K562 (cell line): Measurements from ENCODE around the gene TRAPPC5. TPM values are rescaled to one million over a fixed set of nuclear protein-coding genes. Genes with fewer than 3 reads are reported as not detected.
A peak's percentile ranks its signal among the peaks of the same experiment; 100 is the strongest.

Experiments
- ARNT ChIP-seq, 2 experiments: fragments of 450-650 bp; IDR thresholded peaks; 2 replicates each; pipeline ENCODE4 v1.6.1; 2016; ENCODE audit warnings: mild to moderate bottlenecking in 1 of 2
- BCOR ChIP-seq: fragments of 450-650 bp; IDR thresholded peaks from 2 replicates; pipeline ENCODE4 v1.6.1; 2016
- CBX2 ChIP-seq: fragments of 200-600 bp; sonication (generic); IDR thresholded peaks from one replicate; pipeline ENCODE4 v1.6.1; 2012; ENCODE audit warnings: mild to moderate bottlenecking, low read length, inconsistent platforms; ENCODE audit not compliant: insufficient read depth, poor library complexity, severe bottlenecking
- ELF4 ChIP-seq: fragments of 450-650 bp; formaldehyde crosslinking; IDR thresholded peaks from 2 replicates; pipeline ENCODE4 v1.4.0; 2022; ENCODE audit warnings: missing genetic modification characterization
- EP300 ChIP-seq: IDR thresholded peaks from 2 replicates; pipeline ENCODE4 v1.6.1; 2012; ENCODE audit warnings: low read length, improper control_type of control experiment
- KDM4B ChIP-seq, 2 experiments: fragments of 450-650 bp in 1 of 2; sonication (generic) in 1 of 2; IDR thresholded peaks; 2 replicates each; pipeline ENCODE4 v1.6.1; 2016 to 2017; ENCODE audit warnings: borderline replicate concordance in 2 of 2, antibody characterized with exemption in 1 of 2, low read depth in 1 of 2, mild to moderate bottlenecking in 1 of 2
- MCM2 ChIP-seq: fragments of 450-650 bp; IDR thresholded peaks from 2 replicates; pipeline ENCODE4 v1.6.1; 2017; ENCODE audit warnings: low read depth, mild to moderate bottlenecking
- MYBL2 ChIP-seq, 2 experiments: fragments of 450-650 bp in 1 of 2; sonication (generic) in 1 of 2; formaldehyde crosslinking in 1 of 2; IDR thresholded peaks; 2 replicates each; pipeline versions ENCODE4 v1.6.1 to v1.8.1; 2017 to 2022; ENCODE audit warnings: borderline replicate concordance in 1 of 2, inconsistent platforms in 1 of 2, low read depth in 1 of 2, mild to moderate bottlenecking in 1 of 2, missing genetic modification reagents in 1 of 2, moderate library complexity in 1 of 2
- NR4A1 ChIP-seq, 2 experiments: fragments of 250-450 bp in 1 of 2; fragments of 450-650 bp in 1 of 2; sonication (Bioruptor Pico) in 1 of 2; IDR thresholded peaks; 2 replicates each; pipeline versions ENCODE4 v1.4.0 to v1.6.1; 2016 to 2020; ENCODE audit warnings: mild to moderate bottlenecking in 2 of 2, missing compliant biosample characterization in 1 of 2, missing genetic modification characterization in 1 of 2, moderate library complexity in 1 of 2
- NRF1 ChIP-seq, 2 experiments: fragments of 450-650 bp; IDR thresholded peaks in 1 of 2; conservative IDR thresholded peaks in 1 of 2; 2 replicates each; pipeline ENCODE4 v1.6.1; 2014; ENCODE audit warnings: mild to moderate bottlenecking in 2 of 2
- PHF21A ChIP-seq: fragments of 450-650 bp; IDR thresholded peaks from 2 replicates; pipeline ENCODE4 v1.6.1; 2017; ENCODE audit warnings: low read depth, borderline replicate concordance
- ZNF347 ChIP-seq: fragments of 450-650 bp; formaldehyde crosslinking; IDR thresholded peaks from 2 replicates; pipeline ENCODE4 v1.4.0; 2020; ENCODE audit warnings: low read depth, mild to moderate bottlenecking, moderate library complexity
- polyA plus RNA-seq, 8 experiments: library from polyadenylated mRNA; depleted of rRNA in 4 of 8; stranded (reverse) in 5 of 8; unstranded in 3 of 8; fragments of >200 nt; fragmentation: Nextera tagmentation in 2 of 8; fragmentation: Illumina TruSeq in 1 of 8; extraction: Ambion mirVana in 2 of 8; extraction: Trizol in 1 of 8; gene quantifications; 2 replicates each; pipeline versions ENCODE4 v1.2.1 to v1.2.3, GENCODE V29; 2011 to 2014; ENCODE audit warnings: inconsistent platforms in 1 of 8, missing spikeins in 1 of 8
- total RNA-seq, 7 experiments: library from RNA; depleted of rRNA in 6 of 7; stranded (reverse); fragments of >200 nt in 6 of 7; fragmentation: Illumina TruSeq in 2 of 7; extraction: Trizol in 2 of 7; gene quantifications; 2 replicates each; pipeline versions ENCODE4 v1.2.1 to v1.2.3, GENCODE V29; 2011 to 2021; ENCODE audit warnings: low replicate concordance in 1 of 7
- TF ChIP-seq, protein P1 (sequence below): fragments of 250-450 bp; sonication (Bioruptor Pico); IDR thresholded peaks from 2 replicates; pipeline ENCODE4 v1.4.0; 2020
- TF ChIP-seq, protein P2 (sequence below): fragments of 450-650 bp; conservative IDR thresholded peaks from 2 replicates; pipeline ENCODE4 v1.6.1; 2016; ENCODE audit warnings: missing genetic modification characterization, low read depth, mild to moderate bottlenecking, control low read depth, missing compliant biosample characterization
- TF ChIP-seq, protein P3 (sequence below): IDR thresholded peaks from 2 replicates; pipeline ENCODE4 v1.6.1; 2011; ENCODE audit not compliant: insufficient read length; ENCODE audit errors: extremely low read depth
- TF ChIP-seq, protein P4 (sequence below): fragments of 150-350 bp; conservative IDR thresholded peaks from 2 replicates; pipeline ENCODE4 v1.6.1; 2014; ENCODE audit warnings: low read length

Gene TRAPPC5
- total and polyA plus RNA-seq, 9 of the 15 experiments (the other 6 are each of a cell fraction or from before 2014, with no cell fraction given) = 2.0 to 76.9 (median 29.3) TPM

DNA sequence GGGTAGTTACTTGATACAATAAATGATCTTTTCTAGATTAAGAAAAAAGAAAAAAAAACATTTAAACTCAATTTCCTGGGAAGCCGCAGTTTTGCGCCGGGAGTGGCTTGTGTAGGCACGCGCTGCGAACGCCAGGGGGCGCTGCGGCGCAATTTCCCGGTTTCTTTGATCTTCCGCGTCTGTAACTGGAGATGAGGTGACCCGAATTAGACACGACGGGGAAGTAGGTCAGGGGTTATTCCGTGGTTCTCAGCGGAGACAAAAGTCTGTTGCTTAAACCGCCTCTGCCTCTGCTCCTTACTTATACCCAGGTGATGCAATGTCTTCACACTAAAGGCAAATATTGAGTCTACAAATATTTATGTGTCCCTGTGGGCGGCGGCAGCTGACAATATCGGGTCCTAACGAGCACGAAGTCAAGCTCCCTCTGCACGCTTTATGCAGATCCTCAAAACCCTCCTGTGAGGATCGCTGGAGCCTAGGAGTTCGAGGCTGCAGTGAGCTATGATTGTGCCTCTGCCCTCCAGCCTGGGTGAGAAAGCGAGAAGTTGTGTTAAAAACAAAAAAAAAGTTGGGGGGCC lies 28.5 kb upstream of the TRAPPC5 start (continued):
- TF ChIP-seq CBX2 (no peak), KDM4B (IDR thresholded peaks at IDR 0.05; ENCODE audit: borderline replicate concordance in 2 of 2, low read depth in 1 of 2) (no peak), ZNF347 (CRISPR knock-in tag) (no peak), MCM2 (no peak), MYBL2 (IDR thresholded peaks at IDR 0.05; ENCODE audit: low read depth) (no peak), MYBL2 (CRISPR knock-in tag; IDR thresholded peaks at IDR 0.05; ENCODE audit: borderline replicate concordance) (no peak), ARNT (IDR thresholded peaks at IDR 0.05) (no peak), NR4A1 (CRISPR knock-in tag; IDR thresholded peaks at IDR 0.05) (no peak), NR4A1 (tag; IDR thresholded peaks at IDR 0.05) (peak; percentile 62; the same call in 1 of the 2 replicates), NRF1 (conservative IDR thresholded peaks at IDR 0.05 in 1 of 2, IDR thresholded peaks at IDR 0.05 in 1 of 2) (peak; percentile 28 to 51; a peak in 1 of 4 replicates), PHF21A (no peak), EP300 (peak; percentile 70), BCOR (0 out of 2 replicates have a peak, but pooled peaks have one; percentile 6), ELF4 (CRISPR knock-in tag) (no peak)
- TF ChIP-seq, protein P1, sequence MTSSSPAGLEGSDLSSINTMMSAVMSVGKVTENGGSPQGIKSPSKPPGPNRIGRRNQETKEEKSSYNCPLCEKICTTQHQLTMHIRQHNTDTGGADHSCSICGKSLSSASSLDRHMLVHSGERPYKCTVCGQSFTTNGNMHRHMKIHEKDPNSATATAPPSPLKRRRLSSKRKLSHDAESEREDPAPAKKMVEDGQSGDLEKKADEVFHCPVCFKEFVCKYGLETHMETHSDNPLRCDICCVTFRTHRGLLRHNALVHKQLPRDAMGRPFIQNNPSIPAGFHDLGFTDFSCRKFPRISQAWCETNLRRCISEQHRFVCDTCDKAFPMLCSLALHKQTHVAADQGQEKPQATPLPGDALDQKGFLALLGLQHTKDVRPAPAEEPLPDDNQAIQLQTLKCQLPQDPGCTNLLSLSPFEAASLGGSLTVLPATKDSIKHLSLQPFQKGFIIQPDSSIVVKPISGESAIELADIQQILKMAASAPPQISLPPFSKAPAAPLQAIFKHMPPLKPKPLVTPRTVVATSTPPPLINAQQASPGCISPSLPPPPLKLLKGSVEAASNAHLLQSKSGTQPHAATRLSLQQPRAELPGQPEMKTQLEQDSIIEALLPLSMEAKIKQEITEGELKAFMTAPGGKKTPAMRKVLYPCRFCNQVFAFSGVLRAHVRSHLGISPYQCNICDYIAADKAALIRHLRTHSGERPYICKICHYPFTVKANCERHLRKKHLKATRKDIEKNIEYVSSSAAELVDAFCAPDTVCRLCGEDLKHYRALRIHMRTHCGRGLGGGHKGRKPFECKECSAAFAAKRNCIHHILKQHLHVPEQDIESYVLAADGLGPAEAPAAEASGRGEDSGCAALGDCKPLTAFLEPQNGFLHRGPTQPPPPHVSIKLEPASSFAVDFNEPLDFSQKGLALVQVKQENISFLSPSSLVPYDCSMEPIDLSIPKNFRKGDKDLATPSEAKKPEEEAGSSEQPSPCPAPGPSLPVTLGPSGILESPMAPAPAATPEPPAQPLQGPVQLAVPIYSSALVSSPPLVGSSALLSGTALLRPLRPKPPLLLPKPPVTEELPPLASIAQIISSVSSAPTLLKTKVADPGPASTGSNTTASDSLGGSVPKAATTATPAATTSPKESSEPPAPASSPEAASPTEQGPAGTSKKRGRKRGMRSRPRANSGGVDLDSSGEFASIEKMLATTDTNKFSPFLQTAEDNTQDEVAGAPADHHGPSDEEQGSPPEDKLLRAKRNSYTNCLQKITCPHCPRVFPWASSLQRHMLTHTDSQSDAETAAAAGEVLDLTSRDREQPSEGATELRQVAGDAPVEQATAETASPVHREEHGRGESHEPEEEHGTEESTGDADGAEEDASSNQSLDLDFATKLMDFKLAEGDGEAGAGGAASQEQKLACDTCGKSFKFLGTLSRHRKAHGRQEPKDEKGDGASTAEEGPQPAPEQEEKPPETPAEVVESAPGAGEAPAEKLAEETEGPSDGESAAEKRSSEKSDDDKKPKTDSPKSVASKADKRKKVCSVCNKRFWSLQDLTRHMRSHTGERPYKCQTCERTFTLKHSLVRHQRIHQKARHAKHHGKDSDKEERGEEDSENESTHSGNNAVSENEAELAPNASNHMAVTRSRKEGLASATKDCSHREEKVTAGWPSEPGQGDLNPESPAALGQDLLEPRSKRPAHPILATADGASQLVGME (CRISPR knock-in tag) = no peak
- TF ChIP-seq, protein P2, sequence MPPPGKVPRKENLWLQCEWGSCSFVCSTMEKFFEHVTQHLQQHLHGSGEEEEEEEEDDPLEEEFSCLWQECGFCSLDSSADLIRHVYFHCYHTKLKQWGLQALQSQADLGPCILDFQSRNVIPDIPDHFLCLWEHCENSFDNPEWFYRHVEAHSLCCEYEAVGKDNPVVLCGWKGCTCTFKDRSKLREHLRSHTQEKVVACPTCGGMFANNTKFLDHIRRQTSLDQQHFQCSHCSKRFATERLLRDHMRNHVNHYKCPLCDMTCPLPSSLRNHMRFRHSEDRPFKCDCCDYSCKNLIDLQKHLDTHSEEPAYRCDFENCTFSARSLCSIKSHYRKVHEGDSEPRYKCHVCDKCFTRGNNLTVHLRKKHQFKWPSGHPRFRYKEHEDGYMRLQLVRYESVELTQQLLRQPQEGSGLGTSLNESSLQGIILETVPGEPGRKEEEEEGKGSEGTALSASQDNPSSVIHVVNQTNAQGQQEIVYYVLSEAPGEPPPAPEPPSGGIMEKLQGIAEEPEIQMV (tag) = 0 out of 2 replicates have a peak, but pooled peaks have one; percentile 7
- TF ChIP-seq, protein P3, sequence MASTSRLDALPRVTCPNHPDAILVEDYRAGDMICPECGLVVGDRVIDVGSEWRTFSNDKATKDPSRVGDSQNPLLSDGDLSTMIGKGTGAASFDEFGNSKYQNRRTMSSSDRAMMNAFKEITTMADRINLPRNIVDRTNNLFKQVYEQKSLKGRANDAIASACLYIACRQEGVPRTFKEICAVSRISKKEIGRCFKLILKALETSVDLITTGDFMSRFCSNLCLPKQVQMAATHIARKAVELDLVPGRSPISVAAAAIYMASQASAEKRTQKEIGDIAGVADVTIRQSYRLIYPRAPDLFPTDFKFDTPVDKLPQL = no peak
- TF ChIP-seq, protein P4, sequence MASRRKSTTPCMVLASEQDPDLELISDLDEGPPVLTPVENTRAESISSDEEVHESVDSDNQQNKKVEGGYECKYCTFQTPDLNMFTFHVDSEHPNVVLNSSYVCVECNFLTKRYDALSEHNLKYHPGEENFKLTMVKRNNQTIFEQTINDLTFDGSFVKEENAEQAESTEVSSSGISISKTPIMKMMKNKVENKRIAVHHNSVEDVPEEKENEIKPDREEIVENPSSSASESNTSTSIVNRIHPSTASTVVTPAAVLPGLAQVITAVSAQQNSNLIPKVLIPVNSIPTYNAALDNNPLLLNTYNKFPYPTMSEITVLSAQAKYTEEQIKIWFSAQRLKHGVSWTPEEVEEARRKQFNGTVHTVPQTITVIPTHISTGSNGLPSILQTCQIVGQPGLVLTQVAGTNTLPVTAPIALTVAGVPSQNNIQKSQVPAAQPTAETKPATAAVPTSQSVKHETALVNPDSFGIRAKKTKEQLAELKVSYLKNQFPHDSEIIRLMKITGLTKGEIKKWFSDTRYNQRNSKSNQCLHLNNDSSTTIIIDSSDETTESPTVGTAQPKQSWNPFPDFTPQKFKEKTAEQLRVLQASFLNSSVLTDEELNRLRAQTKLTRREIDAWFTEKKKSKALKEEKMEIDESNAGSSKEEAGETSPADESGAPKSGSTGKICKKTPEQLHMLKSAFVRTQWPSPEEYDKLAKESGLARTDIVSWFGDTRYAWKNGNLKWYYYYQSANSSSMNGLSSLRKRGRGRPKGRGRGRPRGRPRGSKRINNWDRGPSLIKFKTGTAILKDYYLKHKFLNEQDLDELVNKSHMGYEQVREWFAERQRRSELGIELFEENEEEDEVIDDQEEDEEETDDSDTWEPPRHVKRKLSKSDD = no peak
